DND-41 (cell line): ENCODE data around the gene CARD11.

Source experiments
- ATAC-seq: fragments of 200-7000 bp; cut with Tn5 transposase; 3 replicates; pipeline ENCODE4 v1.9.1; 2021; ENCODE audit warnings: low read depth; ENCODE audit not compliant: insufficient read depth
- DNase-seq: peaks from one replicate; pipeline ENCODE4 v3.0.0-alpha.2; 2020
- H2AFZ ChIP-seq: 2 replicates; pipeline ENCODE4 v1.6.0; 2012; ENCODE audit warnings: low read depth, low read length
- H3K27ac ChIP-seq: 2 replicates; pipeline ENCODE4 v1.5.1; 2012; ENCODE audit warnings: low read length, inconsistent platforms
- H3K27me3 ChIP-seq: fragments of 200-600 bp; sonication (generic); 2 replicates; pipeline ENCODE4 v1.6.0; 2012; ENCODE audit warnings: low read length, mild to moderate bottlenecking, inconsistent platforms; ENCODE audit not compliant: insufficient read depth, poor library complexity
- H3K36me3 ChIP-seq: 2 replicates; pipeline ENCODE4 v1.5.1; 2012; ENCODE audit warnings: low read length, inconsistent platforms; ENCODE audit not compliant: insufficient read depth
- H3K4me1 ChIP-seq: 2 replicates; pipeline ENCODE4 v1.5.1; 2012; ENCODE audit warnings: mild to moderate bottlenecking, low read length; ENCODE audit not compliant: insufficient read depth
- H3K4me2 ChIP-seq: 2 replicates; pipeline ENCODE4 v1.6.0; 2012; ENCODE audit warnings: mild to moderate bottlenecking, moderate library complexity, low read length, inconsistent platforms; ENCODE audit not compliant: insufficient read depth
- H3K4me3 ChIP-seq, 2 experiments: fragments of 200-600 bp in 1 of 2; shearing (Covaris generic) in 1 of 2; 2 replicates each; pipeline ENCODE4 v1.5.1; 2012 to 2016; ENCODE audit warnings: inconsistent platforms in 2 of 2, low read length in 2 of 2, mild to moderate bottlenecking in 2 of 2, low read depth in 1 of 2, moderate library complexity in 1 of 2
- H3K79me2 ChIP-seq: 2 replicates; pipeline ENCODE4 v1.6.0; 2012; ENCODE audit warnings: low read length, inconsistent platforms; ENCODE audit not compliant: insufficient read depth
- H3K9ac ChIP-seq: 2 replicates; pipeline ENCODE4 v1.6.0; 2012; ENCODE audit warnings: low read depth, mild to moderate bottlenecking, inconsistent platforms, low read length, moderate library complexity
- H3K9me3 ChIP-seq: 2 replicates; pipeline ENCODE4 v1.5.1; 2012; ENCODE audit warnings: low read length, moderate library complexity, mild to moderate bottlenecking, inconsistent platforms; ENCODE audit not compliant: insufficient read depth, severe bottlenecking
- H4K20me1 ChIP-seq: 2 replicates; pipeline ENCODE4 v1.6.0; 2012; ENCODE audit warnings: low read length; ENCODE audit not compliant: insufficient read depth
- EZH2 ChIP-seq: IDR thresholded peaks from 3 replicates; pipeline ENCODE4 v1.6.1; 2012; ENCODE audit warnings: borderline replicate concordance, low read depth, mild to moderate bottlenecking, moderate library complexity, low read length, inconsistent platforms; ENCODE audit not compliant: severe bottlenecking
- TF ChIP-seq, protein P1 (sequence below): IDR thresholded peaks from 2 replicates; pipeline ENCODE4 v1.5.1; 2012; ENCODE audit warnings: borderline replicate concordance, low read length, moderate library complexity, mild to moderate bottlenecking; ENCODE audit not compliant: poor library complexity, severe bottlenecking; ENCODE audit errors: extremely low read depth

The CARD11 gene

DNA sequence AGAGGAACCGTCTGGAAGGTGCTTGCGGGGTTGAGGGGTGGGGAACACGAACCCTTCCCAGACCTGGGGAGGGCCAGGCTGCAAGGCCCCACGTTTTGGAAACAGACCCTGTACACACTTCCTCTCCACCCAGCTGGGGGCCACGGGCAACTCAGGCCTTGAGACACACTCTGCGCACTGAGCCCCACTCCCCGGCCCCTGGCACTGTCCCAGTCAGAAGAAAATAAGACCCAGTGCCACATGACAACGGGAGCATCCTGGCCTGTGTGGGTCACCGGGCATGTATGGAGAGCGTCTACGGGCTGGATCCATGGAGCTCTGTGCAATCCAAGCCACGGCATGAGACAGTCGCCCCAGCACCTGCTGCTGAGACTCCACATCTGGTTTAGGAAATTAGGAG lies 63.7 kb downstream of the CARD11 start:
- H2AFZ ChIP-seq, result no peak overlapping the region
- no peaks in the 10 kb centered on the region for H4K20me1 ChIP-seq
- no peaks in the 10 kb centered on the region for H3K9me3 ChIP-seq
- H3K79me2 ChIP-seq, result no peaks in the 10 kb centered on the region
- no peaks in the 10 kb centered on the region for H3K36me3 ChIP-seq
- TF ChIP-seq, protein P1, sequence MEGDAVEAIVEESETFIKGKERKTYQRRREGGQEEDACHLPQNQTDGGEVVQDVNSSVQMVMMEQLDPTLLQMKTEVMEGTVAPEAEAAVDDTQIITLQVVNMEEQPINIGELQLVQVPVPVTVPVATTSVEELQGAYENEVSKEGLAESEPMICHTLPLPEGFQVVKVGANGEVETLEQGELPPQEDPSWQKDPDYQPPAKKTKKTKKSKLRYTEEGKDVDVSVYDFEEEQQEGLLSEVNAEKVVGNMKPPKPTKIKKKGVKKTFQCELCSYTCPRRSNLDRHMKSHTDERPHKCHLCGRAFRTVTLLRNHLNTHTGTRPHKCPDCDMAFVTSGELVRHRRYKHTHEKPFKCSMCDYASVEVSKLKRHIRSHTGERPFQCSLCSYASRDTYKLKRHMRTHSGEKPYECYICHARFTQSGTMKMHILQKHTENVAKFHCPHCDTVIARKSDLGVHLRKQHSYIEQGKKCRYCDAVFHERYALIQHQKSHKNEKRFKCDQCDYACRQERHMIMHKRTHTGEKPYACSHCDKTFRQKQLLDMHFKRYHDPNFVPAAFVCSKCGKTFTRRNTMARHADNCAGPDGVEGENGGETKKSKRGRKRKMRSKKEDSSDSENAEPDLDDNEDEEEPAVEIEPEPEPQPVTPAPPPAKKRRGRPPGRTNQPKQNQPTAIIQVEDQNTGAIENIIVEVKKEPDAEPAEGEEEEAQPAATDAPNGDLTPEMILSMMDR, result no peak
- TF ChIP-seq EZH2, result no peak
- H3K9ac ChIP-seq, result no peak overlapping the region
- DNase-seq (no peak), ATAC-seq (no peak)
- H3K27me3 ChIP-seq, result no peaks in the 10 kb centered on the region
- no peak overlapping the region for H3K4me2 ChIP-seq
- H3K4me3 ChIP-seq, result no peak overlapping the region
- no peaks in the 10 kb centered on the region for H3K4me1 ChIP-seq
- H3K27ac ChIP-seq, result no peak overlapping the region

DNA sequence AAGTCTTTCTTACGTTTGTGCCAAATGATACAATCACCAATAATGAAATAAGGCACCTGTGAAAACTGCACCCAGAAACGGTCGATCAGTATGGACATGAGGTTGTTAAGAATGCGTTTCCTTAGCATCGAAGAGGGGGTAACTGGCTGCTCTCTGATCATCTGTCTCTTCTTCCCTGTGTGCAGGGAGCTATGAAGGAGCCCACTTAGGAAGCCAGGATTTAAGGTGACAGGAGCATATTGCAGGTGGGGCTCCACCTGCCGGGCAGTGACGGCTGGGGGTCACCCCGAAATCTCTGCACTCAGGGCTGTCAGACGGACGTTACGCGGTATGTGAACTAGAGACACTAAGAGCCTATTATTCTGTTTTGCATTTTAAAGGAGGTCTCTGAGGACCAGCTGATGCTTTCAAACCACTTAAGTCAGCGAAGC lies 64.5 kb downstream of the CARD11 start:
- no peak for DNase-seq
- H3K9me3 ChIP-seq, result no peaks in the 10 kb centered on the region
- no peaks in the 10 kb centered on the region for H3K79me2 ChIP-seq
- no peak overlapping the region for H3K9ac ChIP-seq
- H3K27ac ChIP-seq, result no peak overlapping the region
- H3K36me3 ChIP-seq, result no peaks in the 10 kb centered on the region
- no peak overlapping the region for H3K4me3 ChIP-seq
- TF ChIP-seq EZH2, result no peak
- TF ChIP-seq, protein P1, result no peak
- no peaks in the 10 kb centered on the region for H3K27me3 ChIP-seq
- H2AFZ ChIP-seq, result no peak overlapping the region
- no peaks in the 10 kb centered on the region for H4K20me1 ChIP-seq
- ATAC-seq, result no peak
- no peak overlapping the region for H3K4me2 ChIP-seq
- H3K4me1 ChIP-seq, result no peaks in the 10 kb centered on the region

DNA sequence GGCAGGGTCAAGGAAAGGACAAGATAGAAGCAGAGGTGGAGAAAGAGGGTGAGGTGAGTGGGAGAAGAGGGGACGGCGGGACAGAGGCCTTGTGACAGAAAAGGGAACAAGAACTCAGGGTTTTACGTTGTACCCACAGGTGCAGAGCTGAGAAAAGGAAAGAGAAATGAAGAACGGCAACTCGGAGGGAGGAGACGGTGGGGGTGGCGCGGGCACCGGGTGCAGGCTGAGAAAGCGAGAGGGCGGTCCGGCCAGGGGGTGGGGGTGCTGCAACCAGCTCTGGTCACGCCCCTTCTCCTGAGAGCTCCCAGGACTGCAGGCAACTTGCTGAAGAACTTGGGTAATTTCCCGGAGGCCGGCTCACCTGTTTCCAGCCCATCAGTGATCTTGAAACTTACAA lies 65.3 kb downstream of the CARD11 start:
- Histone ChIP-seq H2AFZ (no peak overlapping the region), H3K9ac (no peak overlapping the region), H3K4me1 (no peaks in the 10 kb centered on the region), H3K4me2 (no peak overlapping the region), H3K36me3 (no peaks in the 10 kb centered on the region), H4K20me1 (no peaks in the 10 kb centered on the region), H3K9me3 (no peaks in the 10 kb centered on the region), H3K27me3 (no peaks in the 10 kb centered on the region), H3K4me3 (no peak overlapping the region), H3K79me2 (no peaks in the 10 kb centered on the region), H3K27ac (no peak overlapping the region)
- DNase-seq (no peak), ATAC-seq (no peak)
- no peak for TF ChIP-seq EZH2
- TF ChIP-seq, protein P1, result no peak

DNA sequence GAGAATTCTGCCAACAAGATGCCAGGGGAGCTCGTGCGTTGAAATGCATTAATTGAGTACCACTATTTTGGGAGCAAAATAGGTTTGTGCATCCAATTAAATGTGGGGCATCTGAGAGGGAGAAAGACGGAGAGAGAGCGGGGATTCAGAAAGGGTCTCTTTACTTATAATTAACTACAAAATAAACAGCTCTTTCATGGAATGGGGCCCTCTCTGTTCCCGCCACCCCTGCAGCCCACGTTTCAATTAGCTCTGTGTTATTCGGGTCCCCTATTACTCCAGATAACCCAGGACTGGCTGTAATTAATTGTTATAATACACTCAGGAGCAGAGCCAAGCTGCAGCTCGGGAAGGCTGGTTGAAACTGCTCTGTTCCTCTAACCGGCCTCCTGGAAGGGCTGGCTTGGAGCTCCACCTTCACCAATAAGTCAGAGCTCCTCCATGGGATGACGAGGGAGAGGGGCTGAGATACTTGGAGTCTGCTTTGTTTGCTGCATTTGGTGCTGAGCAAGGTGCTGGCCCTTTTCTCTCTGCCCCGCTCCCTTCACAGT lies 67.8 kb downstream of the CARD11 start:
- Histone ChIP-seq H4K20me1 (no peaks in the 10 kb centered on the region), H3K36me3 (no peaks in the 10 kb centered on the region), H3K4me3 (no peak overlapping the region), H3K9me3 (no peaks in the 10 kb centered on the region), H3K9ac (no peak overlapping the region), H3K79me2 (no peaks in the 10 kb centered on the region), H3K27me3 (no peaks in the 10 kb centered on the region), H2AFZ (no peak overlapping the region), H3K4me1 (no peaks in the 10 kb centered on the region), H3K4me2 (no peak overlapping the region), H3K27ac (no peak overlapping the region)
- TF ChIP-seq, protein P1, result no peak
- DNase-seq (no peak), ATAC-seq (no peak)
